Epithelial cell of esophagus (primary cell): Measurements from ENCODE around the gene ITCH.

Source experiments
- DNase-seq: peaks from one replicate; pipeline ENCODE4 v3.0.0; 2010; ENCODE audit warnings: low read depth
- H3K4me3 ChIP-seq: 2 replicates; pipeline ENCODE4 v1.5.1; 2011; ENCODE audit warnings: mild to moderate bottlenecking, low read length, control low read depth
- CTCF ChIP-seq: IDR thresholded peaks from 2 replicates; pipeline ENCODE4 v1.5.1; 2011; ENCODE audit warnings: low read depth, mild to moderate bottlenecking, low read length, control low read depth, inconsistent platforms; ENCODE audit not compliant: insufficient read depth; ENCODE audit errors: missing control alignments

Gene ITCH

GRCh38 chr20:34452281-34452982, 89.4 kb downstream of the ITCH start:
- DNase-seq, result peak; percentile 36
- TF ChIP-seq CTCF, result no peak
- H3K4me3 ChIP-seq, result no peak overlapping the region

DNA sequence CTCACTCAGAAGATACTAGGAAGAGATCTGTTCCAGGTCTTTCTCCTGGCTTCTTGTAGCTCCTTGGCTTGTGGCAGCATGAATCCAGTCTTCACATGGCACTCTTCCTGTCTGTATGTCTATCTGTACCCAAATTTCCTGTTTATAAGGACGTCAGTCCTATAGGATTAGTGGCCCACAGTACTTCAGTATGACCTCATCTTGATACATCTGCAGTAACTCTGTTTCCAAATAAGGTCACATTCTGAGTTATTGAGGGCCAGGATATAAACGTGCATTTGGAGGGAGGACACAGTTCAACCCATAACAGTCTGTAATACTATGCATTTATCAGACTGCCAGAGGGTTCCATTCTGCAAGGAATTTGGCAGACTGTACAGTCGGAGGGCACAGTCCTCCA, 95.6 kb downstream of the ITCH start:
- no peak for DNase-seq
- no peak overlapping the region for H3K4me3 ChIP-seq
- no peak for TF ChIP-seq CTCF

- H3K4me3 ChIP-seq, result no peak overlapping the region
- TF ChIP-seq CTCF, result no peak
- DNase-seq, result no peak
These were observed 96.3 kb downstream of the ITCH start for GRCh38 chr20:34459209-34459897.

GRCh38 chr20:34461779-34462087, 98.7 kb downstream of the ITCH start:
- DNase-seq, result no peak
- no peak for TF ChIP-seq CTCF
- H3K4me3 ChIP-seq, result no peak overlapping the region

DNA sequence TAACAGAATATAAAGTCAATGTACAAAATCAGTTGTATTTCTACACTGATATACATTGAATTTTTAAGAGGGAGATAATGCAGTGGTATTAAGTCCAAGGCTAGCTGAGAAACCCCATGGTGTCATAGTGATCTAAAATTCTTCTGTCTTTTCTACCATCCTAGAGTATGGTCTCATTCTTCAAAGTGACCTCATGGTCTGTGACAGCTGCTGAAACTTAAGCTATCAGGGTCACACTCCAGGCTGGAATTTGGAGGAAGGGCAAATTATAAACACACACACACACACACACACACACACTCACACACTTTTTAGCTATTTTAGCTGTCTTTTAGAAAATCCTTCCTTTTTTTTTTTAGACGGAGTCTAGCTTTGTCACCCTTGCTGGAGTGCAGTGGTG, 105.9 kb downstream of the ITCH start:
- H3K4me3 ChIP-seq, result no peak overlapping the region
- no peak for TF ChIP-seq CTCF
- no peak for DNase-seq

DNA sequence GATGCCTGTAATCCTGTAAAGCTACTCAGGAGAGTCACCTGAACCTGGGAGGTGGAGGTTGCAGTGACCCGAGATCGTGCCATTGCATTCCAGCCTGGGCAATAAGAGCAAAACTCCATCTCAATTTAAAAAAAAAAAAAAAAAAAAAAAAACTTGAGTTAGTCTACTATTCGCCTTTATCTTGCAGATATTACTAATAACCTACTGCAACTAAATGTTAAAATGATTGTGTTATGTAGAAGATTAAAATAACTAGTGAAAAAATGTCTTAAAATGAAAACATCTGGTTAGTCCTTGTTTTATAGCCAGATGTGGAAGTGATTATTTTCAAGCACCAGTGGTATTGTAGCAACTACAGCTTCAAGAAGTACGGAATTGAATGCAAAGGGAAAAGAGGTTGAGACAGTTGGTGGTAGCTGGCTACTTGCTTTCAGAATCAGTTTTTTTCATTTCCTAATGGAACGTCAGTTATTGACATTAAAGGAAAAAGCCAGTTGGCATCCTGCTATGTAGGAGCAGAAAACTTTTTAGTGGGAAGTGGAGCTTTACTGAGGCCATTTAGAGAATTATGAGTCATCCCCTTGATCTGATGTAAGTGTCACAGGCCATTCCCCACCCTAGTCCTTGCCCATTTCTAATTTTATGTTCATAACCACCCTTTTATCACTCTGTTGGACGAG, 109.3 kb downstream of the ITCH start:
- no peak overlapping the region for H3K4me3 ChIP-seq
- peak; percentile 10 for DNase-seq
- TF ChIP-seq CTCF, result no peak
